ENCODE data around the gene EXOSC7.

Gene EXOSC7

DNA sequence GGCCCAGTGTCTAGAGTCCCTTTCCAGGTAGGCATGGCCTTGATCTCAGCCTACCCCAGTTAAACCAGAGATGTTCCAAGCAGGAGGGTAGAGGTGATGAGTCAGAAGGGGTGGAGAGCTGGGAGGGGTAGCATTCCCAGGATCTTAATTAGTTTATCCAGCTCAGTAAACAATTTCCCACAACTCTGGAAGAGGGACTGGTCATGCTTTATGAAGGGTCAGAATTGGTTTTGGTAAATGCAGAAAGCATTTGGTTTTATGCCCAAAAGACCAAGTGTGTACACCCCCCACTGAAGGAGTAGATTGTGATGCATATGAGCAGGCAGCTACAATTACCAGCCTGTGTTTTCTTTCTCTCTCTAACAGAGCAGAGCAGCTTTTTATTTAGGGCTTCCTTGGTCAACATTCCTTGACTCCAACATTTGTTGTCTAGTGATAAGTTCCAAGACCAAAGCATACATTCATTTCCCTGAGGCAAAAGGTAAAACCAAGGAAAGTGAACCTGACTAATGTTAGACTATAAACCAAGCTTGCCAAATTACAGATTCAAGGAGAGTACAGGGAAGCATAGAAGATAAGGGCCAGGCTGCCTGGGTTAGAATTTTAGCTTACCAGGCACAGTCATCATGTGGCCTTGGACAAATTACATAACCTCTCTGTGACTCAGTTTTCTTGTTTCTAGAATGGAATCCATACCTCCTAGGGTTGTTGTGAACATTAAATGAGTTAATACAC is 17.6 kb downstream of the EXOSC7 start:
- DNase-seq, result no peak

DNA sequence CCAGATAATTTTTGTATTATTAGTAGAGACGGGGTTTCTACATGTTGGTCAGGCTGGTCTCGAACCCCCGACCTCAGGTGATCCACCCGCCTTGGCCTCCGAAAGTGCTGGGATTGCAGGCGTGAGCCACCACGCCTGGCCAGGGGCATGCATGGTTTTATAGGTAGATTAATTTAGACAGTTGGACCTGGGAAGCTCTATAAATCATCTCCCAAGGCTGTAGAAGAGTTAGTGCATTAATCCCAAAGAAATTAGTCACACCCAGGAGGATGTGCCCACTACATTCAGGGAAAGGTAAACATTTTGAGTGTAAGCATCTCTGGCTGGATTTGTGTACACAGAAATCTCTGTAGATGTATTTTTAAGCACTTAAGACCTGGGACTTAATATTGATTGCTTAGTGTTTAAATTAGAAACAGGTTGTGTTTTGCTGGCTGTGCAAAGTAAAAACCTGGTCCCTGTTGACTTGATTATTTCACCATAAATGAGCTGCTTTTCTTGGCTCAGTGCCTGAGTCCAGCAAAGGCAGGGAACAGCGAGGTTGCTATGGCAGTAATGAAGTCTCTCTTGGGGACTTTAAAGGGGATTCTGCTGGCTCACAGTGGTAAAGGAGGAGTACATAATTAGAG is 19.2 kb downstream of the EXOSC7 start:
- peak; percentile 78 for DNase-seq

DNA sequence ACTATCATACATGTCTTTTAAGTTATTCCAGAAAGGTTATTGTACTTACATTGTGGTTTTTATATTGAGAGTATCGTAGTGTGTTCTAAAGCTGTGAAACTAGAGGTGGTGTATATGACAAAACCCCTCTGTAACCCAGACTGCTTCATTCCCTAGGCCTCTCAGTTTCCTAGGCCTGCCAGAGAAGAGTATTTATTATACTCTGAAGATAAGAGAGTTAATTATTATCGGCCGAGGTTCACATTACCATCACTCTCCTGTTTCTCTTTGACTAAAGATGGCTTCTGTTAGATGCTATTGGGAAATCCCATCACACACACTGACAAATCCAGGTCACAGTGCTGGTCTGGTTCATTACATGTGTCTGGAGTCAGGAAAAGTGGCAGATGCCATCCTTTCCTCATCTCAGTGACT is 20.5 kb downstream of the EXOSC7 start:
- no peak for DNase-seq

DNA sequence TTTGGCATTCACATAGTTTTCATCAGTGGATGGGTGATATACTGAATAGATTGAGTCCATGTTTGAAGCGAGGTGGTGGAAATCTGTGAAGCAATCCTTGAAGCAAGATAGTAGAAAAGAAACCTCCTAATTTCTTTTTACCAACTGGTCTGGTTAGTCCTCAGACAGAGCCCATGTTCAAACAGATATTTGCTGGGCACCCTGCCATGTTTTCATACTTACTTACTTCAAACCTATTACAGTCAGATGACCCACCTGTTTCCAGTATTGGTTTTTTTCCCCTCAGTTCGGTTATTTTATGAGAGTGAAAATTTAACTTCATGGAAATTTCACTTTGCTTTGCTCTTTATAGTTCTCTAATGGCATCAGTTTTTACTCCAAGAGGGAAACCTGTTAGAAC is 23.7 kb downstream of the EXOSC7 start:
- no peak for DNase-seq

DNA sequence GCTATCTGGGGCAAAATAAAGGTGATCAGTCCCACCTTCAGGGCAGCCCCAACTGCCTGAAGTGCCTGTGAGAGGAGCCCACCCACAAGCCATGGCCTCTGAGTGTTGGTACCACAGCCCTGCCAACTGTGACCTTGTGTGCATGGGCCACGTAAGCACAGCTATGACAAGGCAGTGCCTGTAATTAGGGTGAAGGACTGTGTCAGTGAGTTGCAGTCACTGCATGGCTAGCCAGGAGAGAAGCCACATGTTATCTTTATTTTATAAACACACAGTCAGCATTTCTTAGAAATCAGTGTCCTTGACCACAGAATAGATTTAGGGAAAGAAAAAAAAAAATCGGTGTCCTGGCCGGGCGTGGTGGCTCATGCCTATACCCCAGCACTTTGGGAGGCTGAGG is 24.8 kb downstream of the EXOSC7 start:
- DNase-seq, result no peak

DNA sequence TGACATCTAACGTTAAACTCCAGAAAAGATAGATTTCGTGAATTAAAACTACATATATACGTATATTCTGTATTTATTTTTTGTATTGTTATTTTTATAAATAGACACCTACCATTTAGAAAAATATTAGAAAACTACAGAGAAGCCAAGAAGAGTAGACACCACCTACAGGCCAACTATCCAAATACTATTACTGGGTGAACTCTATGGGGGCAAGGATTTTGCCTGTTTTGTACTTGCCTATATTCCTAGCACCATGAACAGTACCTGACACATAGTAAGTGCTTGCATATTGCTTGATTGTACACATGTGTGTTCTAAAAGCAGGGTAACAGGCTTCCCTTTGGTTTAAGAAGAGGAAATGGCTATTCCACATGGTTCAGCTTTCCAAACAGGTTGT is 25.7 kb downstream of the EXOSC7 start:
- no peak for DNase-seq

DNA sequence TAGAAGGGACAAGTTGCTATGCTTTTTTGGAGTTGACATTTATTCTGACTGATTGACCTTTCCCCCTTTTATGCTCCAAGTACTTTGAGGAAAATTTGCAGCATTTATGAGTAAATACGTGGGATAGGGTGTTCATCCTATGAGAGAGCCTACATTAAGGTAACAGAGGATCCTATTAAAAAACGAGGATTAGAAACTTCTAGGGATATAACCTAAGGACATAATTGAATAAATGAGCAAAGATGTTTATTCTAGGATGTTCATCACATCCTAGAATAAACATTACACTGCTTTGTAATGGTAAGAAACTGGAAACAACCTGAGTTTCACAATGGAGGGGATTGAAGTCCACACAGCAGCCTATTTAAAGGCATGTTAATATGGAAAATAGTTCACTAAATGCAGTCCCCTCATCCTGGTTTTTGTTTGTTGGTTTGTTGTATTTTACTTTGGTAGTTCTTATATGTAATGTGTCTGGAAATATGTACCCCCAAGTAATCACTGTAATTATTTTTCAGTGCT is 26.2 kb downstream of the EXOSC7 start:
- DNase-seq, result no peak

DNA sequence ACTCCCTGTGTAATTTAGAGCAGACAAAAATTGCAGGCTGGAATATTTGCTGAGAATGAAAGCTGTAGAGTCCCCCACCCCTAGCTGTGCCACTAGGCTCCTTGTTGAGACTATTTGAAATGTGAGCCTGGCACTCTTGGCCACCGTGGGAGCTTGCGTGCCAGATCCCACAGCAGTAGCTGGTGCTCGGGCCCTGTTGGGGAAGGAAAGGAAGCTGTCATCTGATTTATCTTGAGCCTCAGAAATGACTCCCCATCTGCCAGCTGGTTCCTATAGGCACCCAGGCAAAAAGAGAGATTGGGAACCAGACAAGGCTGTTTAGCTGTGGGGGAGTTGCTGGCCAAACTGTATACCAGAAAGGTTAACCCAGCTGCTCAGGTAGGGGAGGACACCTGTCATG is 26.7 kb downstream of the EXOSC7 start:
- DNase-seq, result no peak

DNA sequence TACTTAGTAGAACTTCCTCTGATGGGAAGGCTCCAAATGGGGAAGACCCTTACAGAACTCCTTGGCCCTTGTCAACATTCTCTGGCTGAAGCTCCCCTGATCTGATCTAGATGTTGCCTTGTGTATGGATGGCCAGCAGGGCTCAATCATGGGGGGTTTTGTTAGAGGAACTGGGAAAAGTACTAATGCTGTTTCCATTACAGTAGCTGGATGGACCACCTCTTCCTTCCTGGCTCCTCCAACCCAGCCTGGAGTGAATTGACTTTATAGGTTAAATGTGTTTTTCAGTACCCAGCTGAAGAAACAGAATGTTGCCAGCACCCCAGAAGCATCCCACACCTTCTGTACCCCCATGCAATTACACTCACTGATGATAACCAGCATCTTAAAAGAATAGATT is 27.4 kb downstream of the EXOSC7 start:
- DNase-seq, result no peak

DNA sequence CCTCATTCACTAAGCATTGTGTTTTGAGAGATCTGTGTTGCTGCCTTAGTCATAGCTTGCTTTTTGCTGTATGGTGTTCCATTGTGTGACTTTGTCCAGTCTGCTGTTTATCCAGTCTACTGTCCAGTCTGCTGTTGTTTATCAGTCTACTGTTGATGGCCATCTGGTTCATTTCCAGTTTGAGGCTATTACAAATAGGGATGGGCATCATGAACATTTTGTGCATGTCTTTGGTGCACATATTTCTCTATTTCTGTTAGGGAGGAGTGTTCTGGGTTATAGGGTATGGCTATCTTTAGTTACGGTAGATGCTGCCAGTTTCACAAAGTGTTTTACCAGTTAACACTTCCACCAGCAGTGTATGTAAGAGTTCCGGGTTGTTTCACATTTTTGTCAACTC is 27.8 kb downstream of the EXOSC7 start:
- no peak for DNase-seq

DNA sequence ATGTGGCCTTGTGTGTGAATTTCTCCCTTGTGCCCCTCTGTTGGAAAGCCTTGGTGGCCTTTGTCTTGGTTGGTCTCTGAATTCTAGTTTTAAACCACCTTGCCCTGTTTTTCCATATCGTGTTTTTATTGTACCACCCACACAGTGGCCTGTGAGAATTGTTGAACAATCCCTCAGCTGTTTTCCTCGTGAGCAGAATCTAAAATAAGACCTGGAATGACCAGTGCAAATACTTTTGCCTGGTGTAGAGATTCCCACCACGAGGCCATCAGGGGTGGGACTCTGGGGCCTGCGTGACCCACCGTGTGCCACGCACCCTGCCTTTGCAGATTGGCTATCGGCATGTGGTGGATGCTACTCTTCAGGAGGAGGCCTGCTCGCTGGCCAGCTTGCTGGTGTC is 31.0 kb downstream of the EXOSC7 start:
- no peak for DNase-seq

DNA sequence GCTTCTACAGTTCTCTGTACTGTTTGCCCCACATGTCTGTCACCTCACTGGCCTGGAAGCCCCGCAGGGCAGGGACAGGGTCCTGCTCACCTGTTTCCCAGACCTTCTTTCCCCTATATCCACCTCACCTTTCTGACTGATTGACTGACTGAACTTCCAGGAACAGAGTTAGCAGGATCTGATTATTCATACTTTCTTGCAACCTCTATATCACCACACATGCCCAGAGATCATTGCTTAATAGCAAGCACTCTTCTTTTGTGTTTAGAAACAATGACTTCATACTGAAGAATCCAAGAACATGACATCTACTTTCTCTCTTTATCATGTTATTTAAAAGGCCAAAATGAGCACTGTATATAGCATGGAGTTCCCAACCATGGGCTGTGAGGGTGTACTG is 32.1 kb downstream of the EXOSC7 start:
- DNase-seq, result no peak

DNA sequence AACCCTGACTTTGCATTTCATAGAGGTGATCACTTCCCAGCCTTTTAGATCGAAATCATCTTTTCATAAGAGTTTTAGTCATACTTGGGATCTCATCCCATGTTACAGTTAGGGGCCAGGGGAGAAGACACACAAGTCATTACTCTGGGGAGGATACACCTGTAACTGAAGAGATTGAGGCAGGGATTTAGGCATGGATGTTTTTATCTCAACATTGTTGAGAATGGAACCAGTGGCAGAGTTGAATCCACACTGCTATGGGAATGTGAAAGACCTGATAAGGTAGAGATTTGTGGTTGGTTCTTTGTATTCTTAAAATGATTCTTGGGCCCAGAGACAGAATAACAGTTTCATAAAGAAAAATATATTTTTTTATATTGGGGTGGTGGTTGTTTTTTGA is 33.8 kb downstream of the EXOSC7 start:
- DNase-seq, result no peak

DNA sequence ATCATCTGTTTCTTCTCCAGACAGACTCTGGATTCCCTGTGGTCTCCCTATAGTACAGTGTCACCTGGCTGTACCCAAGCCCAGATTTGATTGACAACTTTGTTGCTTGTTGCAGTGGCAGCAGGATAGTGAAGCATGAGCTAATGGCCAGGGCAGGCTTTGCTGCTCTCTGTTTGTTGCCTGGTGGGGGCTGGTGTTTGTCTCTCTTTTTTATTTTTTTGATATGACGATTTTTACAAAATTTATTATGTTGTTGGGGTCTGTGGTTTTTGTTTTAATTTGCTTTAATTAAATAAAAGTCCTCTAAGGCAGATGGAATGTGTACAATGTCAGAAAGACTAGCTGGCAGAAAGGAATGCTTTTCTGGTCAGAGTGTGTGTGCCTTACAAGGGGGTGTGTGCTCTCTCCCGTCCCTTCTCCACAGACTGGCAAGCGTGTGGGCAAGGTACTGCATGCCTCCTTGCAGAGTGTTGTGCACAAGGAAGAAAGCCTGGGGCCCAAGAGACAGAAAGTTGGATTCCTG is 34.8 kb downstream of the EXOSC7 start:
- DNase-seq, result no peak

DNA sequence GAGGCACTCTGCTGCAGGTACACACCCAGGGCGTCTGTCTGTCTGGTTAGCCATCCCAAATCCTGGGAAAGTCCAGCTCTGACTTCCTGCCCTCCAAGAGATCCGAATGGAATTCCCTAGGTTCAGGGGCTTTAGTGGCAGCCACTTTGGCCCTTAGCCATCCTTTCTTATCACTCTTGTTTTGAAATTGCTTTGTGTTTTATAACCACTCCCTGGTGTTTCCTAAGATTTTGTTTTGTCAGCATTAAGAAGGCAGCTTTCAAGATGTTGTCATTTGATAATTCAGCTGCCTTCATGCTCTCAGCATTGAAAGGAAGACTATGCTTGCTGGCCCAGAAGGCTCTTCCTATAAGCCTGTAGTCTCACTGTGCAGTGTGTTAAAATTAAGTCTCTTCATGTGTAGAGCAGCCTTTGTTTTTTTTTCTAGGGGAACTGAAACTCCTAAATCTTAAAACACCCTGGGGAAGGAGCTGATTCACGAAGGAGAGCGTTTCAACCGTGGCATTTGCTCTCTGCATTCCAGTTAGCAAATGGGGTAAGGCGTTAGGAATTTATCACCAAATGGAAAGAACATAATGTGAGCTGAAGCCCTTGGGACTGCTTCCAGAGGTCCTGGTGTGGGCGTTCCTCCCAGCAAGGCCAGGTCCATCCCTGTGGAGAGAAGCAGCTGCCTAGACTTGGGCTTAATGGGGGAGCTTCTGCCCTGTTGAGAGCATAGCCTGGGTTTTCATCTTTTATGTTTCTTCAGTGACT is 35.9 kb downstream of the EXOSC7 start:
- DNase-seq, result no peak

DNA sequence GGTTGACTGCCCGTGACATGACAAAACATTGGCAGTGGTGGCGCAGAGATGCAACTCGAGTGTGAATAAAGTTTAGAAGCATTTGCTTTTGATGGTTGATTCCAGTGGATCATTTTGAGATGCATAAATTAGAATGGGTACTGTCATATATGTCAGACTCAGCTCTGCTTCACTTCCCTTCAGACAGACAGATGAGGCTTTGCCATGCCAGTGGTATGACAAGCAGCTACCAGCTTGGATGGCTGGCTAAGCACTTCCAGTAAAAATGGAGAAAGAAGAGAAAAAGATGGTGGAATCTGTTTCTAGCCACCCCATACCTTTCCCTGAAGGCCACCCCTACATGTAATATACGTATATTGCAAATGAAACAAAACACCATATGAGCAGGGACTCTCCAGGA is 36.5 kb downstream of the EXOSC7 start:
- DNase-seq, result no peak

DNA sequence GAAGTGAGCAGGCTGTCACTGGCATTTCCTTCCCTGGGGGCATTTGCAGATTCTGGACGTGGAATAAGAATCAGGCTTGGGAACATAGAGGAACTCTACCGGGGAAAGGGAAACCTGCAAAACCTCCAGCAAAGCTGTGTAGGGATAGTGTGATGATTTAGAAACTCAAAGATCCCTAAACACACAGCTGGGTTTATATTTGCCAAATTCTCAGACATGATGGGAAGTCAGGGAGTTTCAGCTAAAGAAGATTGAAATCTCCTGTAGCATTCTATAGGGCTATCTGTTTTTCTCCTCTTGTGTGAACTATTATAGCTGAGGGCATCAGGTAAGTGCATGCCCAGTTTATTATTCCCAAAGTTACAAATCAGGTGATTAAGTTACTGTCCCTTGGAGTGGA is 40.9 kb downstream of the EXOSC7 start:
- no peak for DNase-seq

DNA sequence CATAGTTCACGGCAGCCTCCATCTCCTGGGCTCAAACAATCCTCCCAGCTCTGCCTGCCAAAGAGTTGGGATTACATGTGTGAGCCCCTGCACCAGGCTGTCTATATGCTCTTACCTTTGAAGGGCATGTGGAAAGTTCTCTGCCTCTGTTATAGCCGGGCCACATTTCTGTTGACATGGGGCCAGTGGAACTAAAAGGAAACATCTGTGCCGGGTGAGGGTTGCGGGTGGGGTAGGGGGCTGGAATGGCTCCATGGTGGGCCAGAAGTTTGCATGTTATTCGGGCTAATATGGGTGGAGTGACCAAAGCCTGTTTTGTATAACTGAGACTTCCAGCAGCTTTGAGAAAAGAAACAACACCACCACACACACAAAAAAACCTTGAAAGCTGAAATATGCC is 41.8 kb downstream of the EXOSC7 start:
- DNase-seq, result no peak

DNA sequence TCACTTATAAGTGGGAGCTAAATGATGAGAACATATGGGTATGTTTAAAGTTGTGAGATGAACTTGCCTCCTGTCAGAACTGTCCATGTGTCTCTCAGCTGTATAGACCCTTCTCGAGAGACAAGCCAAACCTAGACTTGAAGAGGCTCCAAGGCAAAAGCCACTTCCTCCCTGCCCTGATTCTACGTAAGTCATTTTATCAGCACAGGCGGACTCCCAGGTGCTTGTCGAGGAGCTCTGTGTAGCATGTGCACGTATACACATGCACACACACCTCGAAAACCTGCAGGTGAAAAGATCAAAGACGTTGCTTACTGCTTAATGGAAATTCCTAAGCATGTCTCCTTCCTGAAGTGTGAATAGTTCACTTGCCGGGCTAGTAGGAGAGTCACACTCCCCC is 44.5 kb downstream of the EXOSC7 start:
- DNase-seq, result no peak

DNA sequence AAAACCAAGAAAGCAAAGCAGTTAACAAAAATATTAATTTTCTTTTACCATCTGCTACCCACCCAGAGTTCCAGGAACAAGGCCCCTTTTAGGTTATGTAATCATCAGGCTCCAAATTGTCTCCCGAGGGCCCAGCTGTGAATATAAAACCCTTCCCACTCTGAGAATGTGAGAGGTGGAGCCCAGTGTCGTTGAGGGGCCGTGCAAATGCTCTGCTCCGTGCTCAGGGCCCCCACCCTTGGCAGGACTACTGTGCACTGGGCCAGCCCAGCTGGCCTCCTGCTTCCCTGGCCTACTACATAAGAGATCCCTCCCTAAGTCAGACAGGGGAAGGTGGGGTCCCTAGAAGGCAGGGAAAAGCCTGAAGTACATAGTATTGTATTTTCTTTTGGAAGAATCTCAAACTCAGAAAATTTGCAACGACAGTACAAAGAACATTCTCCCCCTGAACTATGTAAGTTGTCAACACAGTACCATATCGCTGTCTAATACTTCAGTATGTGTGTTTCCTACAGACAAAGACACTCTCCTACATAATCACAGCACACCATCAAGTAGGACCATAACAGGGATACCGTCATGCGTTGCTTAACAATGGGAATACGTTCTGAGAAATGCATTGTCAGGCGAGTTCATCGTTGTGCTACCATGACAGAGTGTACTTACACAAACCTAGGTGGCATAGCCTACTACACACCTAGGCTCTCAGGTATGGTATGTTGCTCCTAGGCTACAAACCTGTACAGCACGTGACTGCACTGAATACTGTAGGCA is 45.7 kb downstream of the EXOSC7 start:
- no peak for DNase-seq

DNA sequence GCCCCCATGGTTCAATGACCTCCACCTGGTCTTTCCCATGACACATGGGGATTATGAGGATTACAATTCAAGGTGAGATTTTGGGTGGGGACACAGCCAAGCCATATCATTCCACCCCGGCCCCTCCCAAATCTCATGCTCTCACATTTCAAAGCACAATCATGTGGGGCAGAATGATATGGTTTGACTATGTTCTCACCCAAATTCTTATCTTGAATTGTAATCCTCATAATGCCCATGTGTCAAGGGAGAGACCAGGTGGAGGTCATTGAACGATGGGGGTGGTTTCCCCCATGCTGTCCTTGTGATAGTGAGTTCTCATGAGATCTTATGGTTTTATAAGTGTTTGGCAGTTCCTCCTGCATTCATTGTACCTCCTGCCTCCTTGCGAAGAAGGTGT is 47.6 kb downstream of the EXOSC7 start:
- no peak for DNase-seq

DNA sequence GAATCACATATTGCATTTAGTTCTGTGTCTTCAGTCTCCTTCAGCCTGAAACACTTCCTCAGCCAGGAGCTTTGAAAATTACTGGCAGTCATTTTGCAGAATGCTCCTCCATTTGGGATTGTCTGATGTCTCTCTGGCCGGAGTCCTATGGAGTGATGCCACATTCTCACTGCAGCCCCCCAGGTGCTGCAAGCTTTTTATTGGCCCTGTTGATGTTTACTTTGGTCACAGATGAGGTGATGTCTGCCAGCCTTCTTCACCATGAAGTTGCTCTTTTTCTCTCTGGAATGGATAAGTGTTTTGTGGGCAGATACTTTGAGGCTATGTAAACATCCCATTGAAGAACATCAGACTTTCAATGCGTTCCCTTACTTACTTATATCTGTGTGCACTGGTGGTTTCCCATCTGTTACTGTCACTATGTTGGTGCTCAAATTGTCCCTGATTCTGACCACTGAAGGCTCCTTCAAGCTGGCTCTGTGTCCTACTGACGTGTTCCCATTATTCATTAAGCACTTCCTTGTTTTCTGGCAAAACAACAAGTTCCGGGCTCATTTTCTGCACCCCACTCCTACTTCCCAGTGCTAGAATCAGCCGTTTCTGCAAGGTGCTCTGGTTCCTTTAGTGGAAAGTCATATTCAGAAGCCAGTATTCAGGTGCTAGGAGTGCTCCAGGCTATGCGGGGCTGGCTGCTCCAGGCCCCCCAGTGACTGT is 48.7 kb downstream of the EXOSC7 start:
- DNase-seq, result no peak
